HG03060 (cell line): ENCODE results near the gene KCNE1.
"Not testable (repeated sequence)": the region's sequence is repeated elsewhere in the genome, so short reads cannot be mapped to it uniquely, and the experiment has no call there.

ENCODE experiments used
- ATAC-seq: cut with Tn5 transposase; IDR thresholded peaks from one replicate; pipeline ENCODE4 v1.9.1; 2021; ENCODE audit warnings: low read depth, moderate number of reproducible peaks; ENCODE audit not compliant: unreplicated experiment

Gene KCNE1

DNA sequence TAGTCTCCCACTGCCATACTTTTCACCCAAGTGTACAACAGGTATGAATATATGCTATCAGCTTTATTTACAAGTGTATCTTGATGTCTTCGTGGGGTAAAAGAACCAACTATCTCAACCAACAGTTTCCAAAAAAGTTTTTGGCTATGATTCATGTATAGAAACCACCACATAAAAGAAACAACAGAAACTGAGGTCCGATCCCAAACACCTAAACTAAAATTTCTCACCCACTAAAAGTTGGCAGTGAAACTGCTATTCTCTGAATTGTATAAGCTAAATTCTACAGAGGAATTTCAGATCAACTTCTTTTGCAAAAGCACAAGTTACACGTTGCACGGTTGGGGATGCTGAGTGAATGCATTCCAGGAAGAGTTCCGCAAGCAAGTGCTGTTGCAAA lies 5.0 kb upstream of the KCNE1 start:
- no peak for ATAC-seq

DNA sequence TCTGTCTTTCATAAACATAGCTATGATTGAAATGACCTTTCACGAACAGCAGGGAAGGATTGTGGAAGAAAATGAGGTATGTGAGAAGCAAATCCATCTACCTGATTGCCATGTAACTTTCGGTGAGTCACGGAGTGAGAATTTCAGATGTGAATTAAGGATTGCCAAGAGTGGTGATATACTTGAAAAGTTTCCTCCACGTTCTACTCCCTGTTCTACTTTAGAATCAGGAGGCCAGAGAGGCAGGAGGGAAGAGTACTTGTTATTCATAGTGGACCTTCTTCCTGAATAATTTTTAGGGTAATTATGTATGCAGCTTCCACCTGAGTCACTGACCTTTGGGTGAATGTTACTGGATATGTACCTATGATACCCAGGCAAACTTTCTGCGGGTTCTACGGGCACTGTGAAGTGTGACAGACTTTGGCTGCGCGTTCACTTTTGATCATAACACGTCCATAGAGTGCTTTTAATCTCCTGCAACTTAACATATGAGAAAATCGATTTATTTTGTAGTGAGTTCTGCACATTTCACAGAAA lies 2.6 kb upstream of the KCNE1 start:
- no peak for ATAC-seq

GRCh38 chr21:34513129-34513675 lies 1.2 kb upstream of the KCNE1 start:
- no peak for ATAC-seq

DNA sequence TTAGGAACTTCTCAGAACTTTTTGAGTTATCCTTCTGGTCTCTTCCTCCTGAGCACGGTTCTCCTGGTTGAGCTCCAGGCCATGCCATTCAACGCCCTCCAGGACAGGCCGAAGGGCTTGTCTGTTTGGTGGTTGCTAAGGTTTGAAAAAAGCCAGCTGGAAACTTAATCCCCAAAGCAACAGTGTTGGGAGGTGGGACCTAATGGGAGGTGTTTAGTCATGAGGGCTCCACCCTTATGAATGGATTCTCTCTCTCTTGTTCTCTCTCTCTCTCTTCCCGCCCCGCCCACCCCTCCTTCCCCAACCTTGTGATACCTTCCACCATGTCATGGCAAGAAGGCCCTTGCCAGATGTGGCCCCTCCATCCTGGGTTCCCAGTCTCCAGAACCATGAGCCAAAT lies 829 bp downstream of the KCNE1 start:
- no peak for ATAC-seq

GRCh38 chr21:34510148-34511142 lies 1.6 kb downstream of the KCNE1 start:
- ATAC-seq = no peak

GRCh38 chr21:34509151-34509550 lies 2.9 kb downstream of the KCNE1 start:
- ATAC-seq = no peak

DNA sequence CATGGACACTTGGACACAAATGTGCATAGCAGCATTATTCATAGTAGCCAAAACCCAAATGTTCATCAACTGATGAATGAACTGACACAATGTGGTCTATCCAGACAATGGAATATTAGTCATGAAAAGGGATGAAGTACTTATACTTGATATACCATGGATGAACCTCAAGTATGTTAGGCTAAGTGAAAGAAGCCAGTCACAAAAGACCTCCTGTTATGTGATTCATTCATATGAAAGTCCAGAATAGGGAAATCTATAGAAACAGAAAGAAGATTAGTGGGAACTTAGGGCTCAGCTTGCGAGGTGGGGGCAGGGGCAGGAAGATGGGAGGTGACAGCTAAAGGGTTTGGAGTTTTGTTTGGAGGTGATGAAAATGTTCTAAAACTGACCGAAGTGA lies 7.4 kb downstream of the KCNE1 start:
- no peak for ATAC-seq

DNA sequence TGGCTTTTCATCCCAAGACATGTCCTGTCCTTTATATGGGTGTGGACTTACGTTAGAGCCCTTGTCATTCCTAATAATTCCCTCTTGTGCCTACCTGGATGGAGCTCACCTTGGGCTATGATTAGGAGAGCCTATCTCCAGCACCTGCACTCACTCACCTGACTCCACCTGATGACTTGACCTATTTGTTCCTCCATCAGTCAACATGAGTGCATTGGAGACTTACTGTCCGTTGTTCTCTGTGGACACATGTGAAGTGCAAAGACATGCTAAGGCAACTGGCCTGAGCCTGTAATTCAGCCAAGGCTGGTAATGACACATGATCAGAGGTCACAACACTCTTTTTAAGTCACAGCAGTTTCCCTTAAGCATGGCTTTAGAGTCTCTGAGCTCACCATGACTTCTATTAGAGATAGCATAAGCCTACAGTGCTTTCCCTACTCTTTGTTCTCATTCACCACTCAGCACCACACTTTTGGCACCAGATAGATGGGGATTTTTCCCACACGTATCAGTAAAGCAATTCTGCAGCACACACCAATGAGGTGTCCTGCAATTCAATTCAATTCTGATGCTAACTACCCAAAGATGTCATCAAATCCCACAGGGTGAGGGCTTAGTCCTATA lies 9.4 kb downstream of the KCNE1 start:
- ATAC-seq = no peak

DNA sequence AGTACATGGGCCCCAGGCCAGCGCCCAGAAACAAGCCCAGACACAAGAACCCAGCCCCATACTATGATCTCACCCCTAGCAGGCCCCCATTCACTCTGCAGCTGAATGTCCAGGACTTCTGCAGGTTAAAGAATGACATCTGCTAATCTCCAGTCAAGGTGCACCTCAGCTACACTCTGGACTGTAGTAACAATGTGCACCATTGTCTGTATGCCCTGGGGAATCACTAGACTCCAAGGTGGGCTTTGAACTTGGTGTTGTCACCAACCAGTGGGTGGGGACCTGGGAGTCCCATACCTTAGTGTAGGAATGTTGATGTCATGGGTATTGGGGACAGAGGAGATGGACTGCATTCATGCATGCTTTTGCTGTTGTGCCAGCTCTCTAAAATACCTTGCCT lies 10.3 kb downstream of the KCNE1 start:
- no peak for ATAC-seq

GRCh38 chr21:34500191-34500590 lies 11.8 kb downstream of the KCNE1 start:
- ATAC-seq = no peak

GRCh38 chr21:34499116-34499515 lies 12.9 kb downstream of the KCNE1 start:
- ATAC-seq = no peak

DNA sequence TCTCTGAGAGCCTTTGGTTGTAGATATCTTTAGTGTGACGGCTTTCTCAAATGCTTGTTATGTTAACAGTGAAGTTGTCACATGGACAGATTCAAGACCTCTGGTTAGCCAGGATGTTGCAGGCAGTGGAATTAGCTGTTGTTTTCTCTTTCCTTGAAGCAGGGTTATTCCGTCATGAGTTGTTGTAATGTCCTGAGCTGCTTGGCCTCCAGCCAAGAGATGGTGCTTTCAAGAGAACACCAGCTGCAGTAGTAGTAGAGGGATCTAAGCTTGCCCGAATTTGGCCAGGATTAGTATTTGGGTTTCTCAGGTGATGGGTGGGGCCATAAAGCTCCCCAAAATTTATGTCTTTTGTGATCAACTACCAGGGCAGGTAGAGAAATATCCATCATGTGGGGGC lies 13.4 kb downstream of the KCNE1 start:
- no peak for ATAC-seq

GRCh38 chr21:34483854-34484253 lies 28.2 kb downstream of the KCNE1 start:
- ATAC-seq = not testable (repeated sequence)

GRCh38 chr21:34483435-34483834 lies 28.6 kb downstream of the KCNE1 start:
- ATAC-seq = not testable (repeated sequence)

DNA sequence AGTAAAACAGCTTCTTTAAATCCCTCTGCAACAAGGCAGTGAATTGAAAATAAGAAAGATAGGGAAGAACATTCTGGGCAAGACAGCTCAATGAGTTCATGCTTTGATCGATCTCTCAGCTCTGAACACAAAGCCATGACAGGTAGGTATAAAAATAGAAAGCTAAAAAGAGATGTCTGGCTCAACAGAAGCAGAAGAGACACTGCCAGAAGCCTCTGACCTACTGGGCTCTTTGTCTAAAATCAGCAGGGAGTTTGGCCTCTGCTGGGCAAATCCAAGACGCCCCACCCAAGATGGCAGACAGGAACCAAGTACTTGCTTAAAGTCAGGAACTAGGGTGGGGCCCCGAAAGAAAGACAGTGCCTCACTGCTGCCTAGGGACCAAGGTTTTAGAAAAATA lies 44.7 kb downstream of the KCNE1 start:
- not testable (repeated sequence) for ATAC-seq

DNA sequence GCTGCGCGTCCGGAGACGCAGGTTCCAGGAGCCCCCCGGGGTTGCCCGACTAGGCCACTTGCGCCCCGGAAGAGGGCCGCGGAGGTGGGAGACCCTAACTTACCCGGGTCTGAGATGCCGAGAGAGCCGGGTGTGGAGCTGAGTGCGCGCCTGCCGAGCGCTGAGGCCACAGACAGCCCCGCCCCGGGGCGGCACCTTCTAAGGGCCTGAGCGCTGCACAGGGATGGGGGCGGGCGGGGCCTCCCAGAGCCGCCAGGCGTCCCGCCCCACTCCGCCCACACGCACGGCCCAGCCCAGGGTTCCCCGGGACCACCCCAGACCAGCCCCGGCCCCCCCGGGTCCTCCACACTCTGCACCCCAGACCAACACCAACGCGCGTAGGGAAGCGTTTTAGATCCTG lies 52.6 kb downstream of the KCNE1 start:
- ATAC-seq = not testable (repeated sequence)

- not testable (repeated sequence) for ATAC-seq
These were observed 53.7 kb downstream of the KCNE1 start for GRCh38 chr21:34458266-34458665.

GRCh38 chr21:34456180-34456579 lies 55.8 kb downstream of the KCNE1 start:
- ATAC-seq = not testable (repeated sequence)

DNA sequence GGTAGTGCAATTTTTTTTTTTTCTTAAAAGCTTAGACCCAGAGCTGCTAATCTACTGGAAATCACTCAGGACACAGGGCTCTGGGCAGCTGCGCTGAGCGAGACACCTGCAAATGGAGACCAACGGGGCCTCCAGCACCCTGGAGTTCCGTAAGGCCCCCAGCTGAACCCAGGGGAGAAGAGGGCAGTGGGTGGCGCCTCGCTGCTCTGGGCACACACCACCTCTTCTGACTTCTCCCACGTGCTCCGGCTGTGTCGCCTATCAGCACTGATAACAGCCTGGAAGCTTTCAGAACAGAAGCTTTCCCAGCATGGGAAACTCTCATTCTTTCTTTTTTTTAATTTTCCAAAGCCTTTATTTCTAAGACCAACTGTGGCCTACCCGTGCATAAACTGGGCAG lies 56.4 kb downstream of the KCNE1 start:
- ATAC-seq = not testable (repeated sequence)

- ATAC-seq = not testable (repeated sequence)
These were observed 65.0 kb downstream of the KCNE1 start for GRCh38 chr21:34447018-34447417.

GRCh38 chr21:34443486-34443885 lies 68.5 kb downstream of the KCNE1 start:
- not testable (repeated sequence) for ATAC-seq
